Heart right ventricle (tissue), 16 donors: ENCODE results near the gene TYMP. TPM values are rescaled to one million over a fixed set of nuclear protein-coding genes. Genes with fewer than 3 reads are reported as not detected.

Source experiments
- ATAC-seq, 8 donors: fragments of 200-7000 bp; cut with Tn5 transposase; one replicate each; pipeline ENCODE4 v1.9.1; 2020; ENCODE audit warnings: mild to moderate bottlenecking in 8 of 8, moderate library complexity in 8 of 8, moderate number of reproducible peaks in 1 of 8
- DNase-seq, 2 donors: peaks; one replicate each; pipeline ENCODE4 v3.0.0-alpha.2; 2020
- H3K27ac ChIP-seq, 10 donors: fragments of 200-600 bp; sonication (generic) in 2 of 10; one replicate each; pipeline versions ENCODE4 v1.5.0 to v1.8.0; 2020 to 2022; ENCODE audit warnings: mild to moderate bottlenecking in 3 of 10
- H3K27me3 ChIP-seq, 7 donors: fragments of 200-600 bp; one replicate each; pipeline ENCODE4 v1.8.0; 2021 to 2022; ENCODE audit warnings: mild to moderate bottlenecking in 2 of 7
- H3K36me3 ChIP-seq, 9 donors: fragments of 200-600 bp; sonication (generic) in 1 of 9; one replicate each; pipeline versions ENCODE4 v1.5.0 to v1.8.0; 2020 to 2022; ENCODE audit warnings: mild to moderate bottlenecking in 2 of 9
- H3K4me1 ChIP-seq, 9 donors: fragments of 200-600 bp; sonication (generic) in 1 of 9; one replicate each; pipeline versions ENCODE4 v1.5.0 to v1.8.0; 2020 to 2022; ENCODE audit warnings: mild to moderate bottlenecking in 4 of 9
- H3K4me3 ChIP-seq, 10 donors: fragments of 200-600 bp; sonication (generic) in 2 of 10; one replicate each; pipeline versions ENCODE4 v1.5.0 to v1.8.0; 2020 to 2022; ENCODE audit warnings: mild to moderate bottlenecking in 7 of 10, moderate library complexity in 2 of 10
- H3K9me3 ChIP-seq, 11 donors: fragments of 200-600 bp in 10 of 11; sonication (generic) in 2 of 11; one replicate each; pipeline versions ENCODE4 v1.5.0 to v1.8.0; 2013 to 2022; ENCODE audit warnings: mild to moderate bottlenecking in 2 of 11, control low read depth in 1 of 11, moderate library complexity in 1 of 11
- WGBS, 2 donors: extraction: QIAGEN DNeasy Blood & Tissue Kit; methylation state at CpG; one replicate each; pipeline ENCODE4 v1.1.7; 2013; ENCODE audit warnings: inconsistent platforms in 1 of 2; 5-methylcytosine and 5-hydroxymethylcytosine counted together
- intact Hi-C, 10 donors: fragments of 100-400 bp; cut with DNase I; formaldehyde crosslinking; loops; one replicate each; pipeline versions ENCODE4 v1.11.1 to v1.14.2; 2022
- polyA plus RNA-seq, 2 donors: library from polyadenylated mRNA; stranded (reverse); fragments of 200-250 nt; gene quantifications; one replicate each; pipeline ENCODE4 v1.2.3, GENCODE V29; 2013
- total RNA-seq, 10 donors: library from RNA; stranded (reverse); fragmentation: NEBNext Ultra II Directional in 3 of 10; extraction: Animal tissue kit (Norgen Biotek cat#: 25700) in 3 of 10; gene quantifications; one replicate each; pipeline versions ENCODE4 v1.2.1 to v1.2.4, GENCODE V29; 2021 to 2023
- TF ChIP-seq, protein P1 (sequence below), 9 donors: fragments of 200-600 bp; sonication (generic) in 2 of 9; IDR thresholded peaks; one replicate each; pipeline versions ENCODE4 v1.5.0 to v1.8.0; 2021 to 2022; ENCODE audit warnings: antibody characterized with exemption in 9 of 9, mild to moderate bottlenecking in 5 of 9, moderate library complexity in 1 of 9
- donor health status: Arrhythmogenic right ventricular cardiomyopathy.
- donor health status: ischemic (EF 13 %, LVEDD 7.1; RV severe dilation, severe dysfunction).
- donor health status: healthy with polysubstance abuse.
- donor health status: DM: no; HTN: yes; CAD: no.
- donor health status: DM: no; HTN: no; CAD: no.
- donor health status: ischemic (EF 25% LVEDD 6.9; RV normal size, moderate dysfunction).
- donor health status: ischemic (EF 25% LVEDD 5.7; RV mildly dilated, moderate dysfunction).
- donor health status: healthy.
- donor health status: DM: yes; HTN: yes; CAD: no.
- donor health status: Ischemic cardiomyopathy.
- donor health status: ischemic (EF 35%, LVEDD 5.7; RV mildly dilated, moderate dysfunction).
- donor health status: nonischemic (EF 11% LVEDD 7.7; RV severe dilation, severe dysfunction).
- donor health status: DM: yes; HTN: yes; CAD: no.
- donor health status: PGD.
- donor health status: ischemic (EF 29% LVEDD 5.4; RV normal size, mild dysfunction).
- donor health status: nonischemic (EF 23%, LVEDD 6.1; RV moderate dilation, normal function).

Gene TYMP
- total and polyA plus RNA-seq, 12 donors: 8.4 to 113 (median 17.3) TPM

DNA sequence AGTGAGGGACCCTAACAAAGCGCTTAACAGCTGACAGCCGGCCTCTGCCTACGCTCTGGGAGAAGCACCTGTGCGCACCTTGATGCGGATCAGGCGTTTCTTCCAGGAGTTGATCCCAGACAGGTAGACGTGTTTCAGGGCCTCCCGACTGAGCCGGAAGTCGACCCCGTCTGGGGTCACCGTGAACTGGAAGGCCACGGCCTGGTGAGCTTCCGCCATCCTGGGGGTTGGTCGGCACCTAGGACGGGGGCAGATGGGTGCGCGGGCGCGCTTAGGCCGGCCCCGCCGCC, 47.8 kb upstream of the TYMP start:
- Histone ChIP-seq H3K27ac (peak overlapping the region; percentile 80 to 100 (median 96)), H3K9me3 (no peaks in the 10 kb centered on the region), H3K27me3 (no peaks in the 10 kb centered on the region), H3K4me1 (peaks cover 5 to 62% (median 48%) of the 10 kb centered on the region in 9 donors), H3K36me3 (peaks cover 0 to 67% (median 8%) of the 10 kb centered on the region in 9 donors), H3K4me3 (peak overlapping the region in 9 of 10 donors; percentile 43 to 62 (median 57))
- WGBS, 2 donors: 31 to 36% methylated on average over 23 of the region's 23 CpGs
- intact Hi-C loops: loop anchor here in 3 of 10 donors (5.0 kb wide), 1 partner anchor 45 kb away; no protein-coding TSS in a partner anchor
- ATAC-seq: no peak
- DNase-seq: peak in 1 of 2 donors; percentile 15
- TF ChIP-seq, protein P1, sequence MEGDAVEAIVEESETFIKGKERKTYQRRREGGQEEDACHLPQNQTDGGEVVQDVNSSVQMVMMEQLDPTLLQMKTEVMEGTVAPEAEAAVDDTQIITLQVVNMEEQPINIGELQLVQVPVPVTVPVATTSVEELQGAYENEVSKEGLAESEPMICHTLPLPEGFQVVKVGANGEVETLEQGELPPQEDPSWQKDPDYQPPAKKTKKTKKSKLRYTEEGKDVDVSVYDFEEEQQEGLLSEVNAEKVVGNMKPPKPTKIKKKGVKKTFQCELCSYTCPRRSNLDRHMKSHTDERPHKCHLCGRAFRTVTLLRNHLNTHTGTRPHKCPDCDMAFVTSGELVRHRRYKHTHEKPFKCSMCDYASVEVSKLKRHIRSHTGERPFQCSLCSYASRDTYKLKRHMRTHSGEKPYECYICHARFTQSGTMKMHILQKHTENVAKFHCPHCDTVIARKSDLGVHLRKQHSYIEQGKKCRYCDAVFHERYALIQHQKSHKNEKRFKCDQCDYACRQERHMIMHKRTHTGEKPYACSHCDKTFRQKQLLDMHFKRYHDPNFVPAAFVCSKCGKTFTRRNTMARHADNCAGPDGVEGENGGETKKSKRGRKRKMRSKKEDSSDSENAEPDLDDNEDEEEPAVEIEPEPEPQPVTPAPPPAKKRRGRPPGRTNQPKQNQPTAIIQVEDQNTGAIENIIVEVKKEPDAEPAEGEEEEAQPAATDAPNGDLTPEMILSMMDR (IDR thresholded peaks at IDR 0.05): no peak

DNA sequence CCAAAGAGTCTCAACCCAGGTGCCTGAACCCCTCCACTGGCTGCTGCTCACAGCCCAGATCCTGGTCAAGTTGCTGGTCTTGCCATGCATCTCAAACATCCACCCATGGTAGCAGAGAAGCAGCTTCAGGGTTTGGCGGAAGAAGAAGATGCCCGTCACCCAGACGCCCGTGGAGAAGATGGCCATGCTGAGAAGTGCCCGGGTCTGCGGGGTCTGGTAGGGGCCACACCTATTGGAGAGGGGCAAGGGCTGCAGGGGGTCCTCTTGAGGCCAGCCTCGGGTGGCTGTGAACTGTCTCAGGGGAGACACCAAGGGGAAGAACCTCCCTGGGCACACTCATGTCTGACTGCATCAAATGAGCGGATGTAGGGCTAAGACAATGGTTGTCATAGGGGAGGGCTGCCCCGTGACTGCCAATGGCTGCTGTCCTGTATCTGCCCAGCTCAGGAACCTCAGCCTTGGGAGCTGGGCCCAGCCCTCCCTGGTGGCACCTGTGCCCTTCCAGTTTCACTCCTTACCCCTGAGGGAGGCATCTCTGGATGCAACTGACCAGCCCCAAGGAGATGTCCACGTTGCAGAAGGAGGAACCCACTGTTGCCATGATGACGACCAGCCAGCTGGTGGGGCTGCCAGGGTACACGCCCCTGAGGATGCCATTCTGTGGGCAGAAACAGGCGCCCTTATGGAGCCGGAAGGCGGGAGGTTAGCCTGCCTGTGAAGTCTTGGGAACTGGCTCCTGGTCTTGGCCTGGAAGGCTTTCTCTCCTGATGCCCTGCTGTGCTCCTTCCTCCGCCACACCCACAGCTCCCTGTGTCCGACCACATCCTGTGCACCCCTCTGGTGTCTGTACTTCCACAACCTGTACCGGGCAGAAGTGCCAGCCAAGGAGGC, 47.2 kb upstream of the TYMP start:
- peak in 1 of 8 donors; percentile 5 for ATAC-seq
- 62 to 65% methylated on average over 18 of the region's 18 CpGs for WGBS, 2 donors
- peaks cover 5 to 61% (median 48%) of the 10 kb centered on the region in 9 donors for H3K4me1 ChIP-seq
- no peak for DNase-seq
- peaks cover 0 to 73% (median 11%) of the 10 kb centered on the region in 9 donors for H3K36me3 ChIP-seq
- peak overlapping the region in 9 of 10 donors; percentile 80 to 100 (median 96) for H3K27ac ChIP-seq
- peak overlapping the region in 9 of 10 donors; percentile 43 to 62 (median 57) for H3K4me3 ChIP-seq
- intact Hi-C loops: loop anchor here in 3 of 10 donors (5.0 kb wide), 1 partner anchor 45 kb away; no protein-coding TSS in a partner anchor
- TF ChIP-seq, protein P1 (IDR thresholded peaks at IDR 0.05): no peak
- no peaks in the 10 kb centered on the region for H3K9me3 ChIP-seq
- no peaks in the 10 kb centered on the region for H3K27me3 ChIP-seq

DNA sequence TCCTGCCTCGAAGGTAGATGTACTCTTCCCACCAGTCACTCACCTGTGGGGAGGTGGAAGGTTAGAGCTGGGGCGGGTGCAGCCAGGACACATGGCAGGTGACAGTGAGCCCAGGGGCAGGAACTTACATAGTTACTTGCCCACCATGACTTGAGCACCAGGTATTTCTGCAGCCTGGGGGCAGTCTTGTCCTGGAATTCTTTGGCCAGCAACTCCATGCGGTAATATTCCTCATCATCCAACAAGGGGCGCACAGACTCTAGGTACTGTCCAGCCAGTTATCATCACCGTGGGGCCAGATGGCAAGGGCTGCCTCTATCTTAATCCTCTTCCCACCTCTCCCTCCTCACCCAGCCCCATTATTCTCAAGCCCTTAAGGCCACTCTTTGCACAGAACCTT, 46.3 kb upstream of the TYMP start:
- ATAC-seq (peak in 5 of 8 donors; percentile 17 to 47 (median 32)), DNase-seq (no peak)
- Histone ChIP-seq H3K9me3 (no peaks in the 10 kb centered on the region), H3K4me3 (peak overlapping the region in 3 of 10 donors; percentile 57 to 62 (median 59)), H3K4me1 (peaks cover 5 to 60% (median 38%) of the 10 kb centered on the region in 9 donors), H3K27me3 (no peaks in the 10 kb centered on the region), H3K36me3 (peaks cover 0 to 79% (median 11%) of the 10 kb centered on the region in 9 donors), H3K27ac (peak overlapping the region in 5 of 10 donors; percentile 5 to 100 (median 30))
- WGBS, 2 donors: 38 to 40% methylated on average over 5 of the region's 5 CpGs
- TF ChIP-seq, protein P1 (IDR thresholded peaks at IDR 0.05): peak in 7 of 9 donors; percentile 11 to 60 (median 46)
- intact Hi-C loops: loop anchor here in 3 of 10 donors (5.0 kb wide), 1 partner anchor 46 kb away; no protein-coding TSS in a partner anchor

DNA sequence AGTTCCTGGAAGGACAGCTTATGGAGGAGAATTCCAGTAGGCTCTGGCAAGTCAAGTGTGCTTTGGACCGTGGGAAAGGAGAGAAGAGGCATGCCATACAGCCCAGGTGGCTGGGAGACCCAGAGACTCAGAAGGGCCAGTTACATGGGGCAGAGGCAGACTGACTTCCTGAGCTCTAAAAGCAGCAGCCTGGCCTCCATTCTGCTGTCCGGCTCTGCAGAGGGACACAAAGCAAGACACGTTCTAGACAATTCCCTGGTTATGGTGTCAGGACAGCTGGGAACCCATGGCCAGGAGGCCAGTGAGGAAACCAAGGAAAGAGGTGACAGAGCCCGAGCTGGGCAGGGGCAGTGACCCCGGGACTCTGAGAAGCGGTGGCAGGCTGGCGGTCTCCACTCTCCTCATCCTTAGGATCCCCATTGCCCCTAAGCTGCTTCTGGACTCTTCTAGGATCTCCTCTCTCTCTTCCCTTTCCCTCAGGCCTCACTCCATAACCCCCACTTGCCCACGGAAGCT, 45.7 kb upstream of the TYMP start:
- Histone ChIP-seq H3K4me1 (peaks cover 5 to 57% (median 33%) of the 10 kb centered on the region in 9 donors), H3K36me3 (peaks cover 0 to 80% (median 11%) of the 10 kb centered on the region in 9 donors), H3K27me3 (no peaks in the 10 kb centered on the region), H3K4me3 (no peak overlapping the region), H3K27ac (peak overlapping the region in 4 of 10 donors; percentile 4 to 100 (median 20)), H3K9me3 (no peaks in the 10 kb centered on the region)
- DNase-seq (no peak), ATAC-seq (no peak)
- TF ChIP-seq, protein P1 (IDR thresholded peaks at IDR 0.05): no peak
- 76 to 81% methylated on average over 8 of the region's 8 CpGs for WGBS, 2 donors
- intact Hi-C loops: loop anchor here in 3 of 10 donors (5.0 kb wide), 1 partner anchor 47 kb away; no protein-coding TSS in a partner anchor
